Measurements from ENCODE around the gene HNRNPK.

DNA sequence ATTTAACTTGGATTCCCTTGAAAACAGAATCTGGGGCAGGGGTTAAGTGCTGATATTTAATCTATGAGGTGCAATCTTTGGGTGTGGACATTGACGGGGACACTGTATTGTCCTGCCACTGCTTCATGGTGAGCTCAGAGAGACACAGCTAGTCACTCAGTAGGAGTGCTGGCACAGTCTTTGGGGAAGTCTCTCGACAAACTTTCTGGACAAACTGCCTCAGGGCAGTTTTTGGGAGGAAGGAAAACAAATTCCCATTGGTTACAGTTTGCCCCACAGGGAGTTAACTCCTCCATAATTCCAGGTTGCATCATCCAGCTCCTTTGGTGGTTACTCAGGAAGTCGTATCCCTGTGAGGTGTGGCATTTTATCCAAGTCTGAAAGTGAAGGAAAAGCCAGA is 17.9 kb downstream of the HNRNPK start:
- TF ChIP-seq, protein P1, sequence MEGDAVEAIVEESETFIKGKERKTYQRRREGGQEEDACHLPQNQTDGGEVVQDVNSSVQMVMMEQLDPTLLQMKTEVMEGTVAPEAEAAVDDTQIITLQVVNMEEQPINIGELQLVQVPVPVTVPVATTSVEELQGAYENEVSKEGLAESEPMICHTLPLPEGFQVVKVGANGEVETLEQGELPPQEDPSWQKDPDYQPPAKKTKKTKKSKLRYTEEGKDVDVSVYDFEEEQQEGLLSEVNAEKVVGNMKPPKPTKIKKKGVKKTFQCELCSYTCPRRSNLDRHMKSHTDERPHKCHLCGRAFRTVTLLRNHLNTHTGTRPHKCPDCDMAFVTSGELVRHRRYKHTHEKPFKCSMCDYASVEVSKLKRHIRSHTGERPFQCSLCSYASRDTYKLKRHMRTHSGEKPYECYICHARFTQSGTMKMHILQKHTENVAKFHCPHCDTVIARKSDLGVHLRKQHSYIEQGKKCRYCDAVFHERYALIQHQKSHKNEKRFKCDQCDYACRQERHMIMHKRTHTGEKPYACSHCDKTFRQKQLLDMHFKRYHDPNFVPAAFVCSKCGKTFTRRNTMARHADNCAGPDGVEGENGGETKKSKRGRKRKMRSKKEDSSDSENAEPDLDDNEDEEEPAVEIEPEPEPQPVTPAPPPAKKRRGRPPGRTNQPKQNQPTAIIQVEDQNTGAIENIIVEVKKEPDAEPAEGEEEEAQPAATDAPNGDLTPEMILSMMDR (IDR thresholded peaks at IDR 0.05), result no peak
- TF ChIP-seq ZFX (IDR thresholded peaks at IDR 0.05; ENCODE audit: borderline replicate concordance), result no peak
